Trophoblast cell (in vitro differentiated cells and primary cell): ENCODE measurements around the gene KLHL34.

Experiments used
- DNase-seq, 2 donors: peaks; one replicate each; pipeline ENCODE4 v3.0.0-alpha.2; 2016
- H2AFZ ChIP-seq: 2 replicates; pipeline ENCODE4 v1.6.1; 2013; ENCODE audit warnings: low read length, moderate library complexity, mild to moderate bottlenecking; ENCODE audit not compliant: insufficient read depth, poor library complexity
- H2AK5ac ChIP-seq: 2 replicates; pipeline ENCODE4 v1.6.1; 2013; ENCODE audit warnings: mild to moderate bottlenecking, low read length
- H2BK120ac ChIP-seq: 2 replicates; pipeline ENCODE4 v1.6.1; 2013; ENCODE audit warnings: low read length, mild to moderate bottlenecking, moderate library complexity; ENCODE audit not compliant: insufficient read depth, poor library complexity
- H2BK12ac ChIP-seq: 2 replicates; pipeline ENCODE4 v1.6.1; 2013; ENCODE audit warnings: mild to moderate bottlenecking, low read length, moderate library complexity
- H2BK5ac ChIP-seq: 2 replicates; pipeline ENCODE4 v1.6.1; 2013; ENCODE audit warnings: low read length, low read depth, moderate library complexity, mild to moderate bottlenecking; ENCODE audit not compliant: poor library complexity
- H3K14ac ChIP-seq: 2 replicates; pipeline ENCODE4 v1.6.1; 2013; ENCODE audit warnings: mild to moderate bottlenecking, low read length
- H3K18ac ChIP-seq: 2 replicates; pipeline ENCODE4 v1.6.1; 2013; ENCODE audit warnings: mild to moderate bottlenecking, low read length
- H3K23ac ChIP-seq: 2 replicates; pipeline ENCODE4 v1.6.1; 2013; ENCODE audit warnings: low read length
- H3K27ac ChIP-seq: 2 replicates; pipeline ENCODE4 v1.5.1; 2013; ENCODE audit warnings: low read depth, mild to moderate bottlenecking, inconsistent platforms, low read length, moderate library complexity
- H3K27me3 ChIP-seq: 2 replicates; pipeline ENCODE4 v1.6.1; 2013; ENCODE audit warnings: inconsistent platforms, mild to moderate bottlenecking, low read length, moderate library complexity; ENCODE audit not compliant: insufficient read depth
- H3K36me3 ChIP-seq, 2 experiments: 1 replicate in 1 of 2; 2 replicates in 1 of 2; pipeline ENCODE4 v1.6.1; 2013; ENCODE audit warnings: low read length in 2 of 2, mild to moderate bottlenecking in 2 of 2, moderate library complexity in 1 of 2; ENCODE audit not compliant: insufficient read depth in 2 of 2, control insufficient read depth in 1 of 2
- H3K4ac ChIP-seq: 2 replicates; pipeline ENCODE4 v1.6.1; 2013; ENCODE audit warnings: low read depth, mild to moderate bottlenecking, low read length, moderate library complexity
- H3K4me1 ChIP-seq, 2 experiments: 1 replicate in 1 of 2; 2 replicates in 1 of 2; pipeline ENCODE4 v1.6.1; 2013; ENCODE audit warnings: low read length in 2 of 2, mild to moderate bottlenecking in 2 of 2, moderate library complexity in 1 of 2; ENCODE audit not compliant: insufficient read depth in 2 of 2, control insufficient read depth in 1 of 2
- H3K4me2 ChIP-seq: 2 replicates; pipeline ENCODE4 v1.6.1; 2013; ENCODE audit warnings: inconsistent platforms, mild to moderate bottlenecking, low read length, moderate library complexity
- H3K4me3 ChIP-seq: 2 replicates; pipeline ENCODE4 v1.5.1; 2013; ENCODE audit warnings: mild to moderate bottlenecking, low read depth, low read length, inconsistent platforms
- H3K79me1 ChIP-seq: one replicate; pipeline ENCODE4 v1.6.1; 2013; ENCODE audit warnings: low read length
- H3K79me2 ChIP-seq: 2 replicates; pipeline ENCODE4 v1.6.1; 2013; ENCODE audit warnings: low read length, mild to moderate bottlenecking; ENCODE audit not compliant: control insufficient read depth, insufficient read depth, poor library complexity
- H3K9ac ChIP-seq: 2 replicates; pipeline ENCODE4 v1.6.1; 2013; ENCODE audit warnings: mild to moderate bottlenecking, low read length
- H3K9me3 ChIP-seq: 2 replicates; pipeline ENCODE4 v1.6.1; 2013; ENCODE audit warnings: low read depth, mild to moderate bottlenecking, control low read depth, inconsistent platforms, low read length; ENCODE audit not compliant: insufficient read depth
- H4K12ac ChIP-seq: 2 replicates; pipeline ENCODE4 v1.6.1; 2013; ENCODE audit warnings: low read depth, mild to moderate bottlenecking, low read length, moderate library complexity
- H4K8ac ChIP-seq: 2 replicates; pipeline ENCODE4 v1.6.1; 2013; ENCODE audit warnings: low read depth, mild to moderate bottlenecking, low read length, moderate library complexity
- H4K91ac ChIP-seq: one replicate; pipeline ENCODE4 v1.6.1; 2013; ENCODE audit warnings: low read depth, mild to moderate bottlenecking, low read length, moderate library complexity
- WGBS: extraction: QIAGEN DNeasy Blood & Tissue Kit; methylation state at CpG from one replicate; pipeline ENCODE4 v1.1.7; 2013; ENCODE audit warnings: missing lambda C conversion rate; ENCODE audit not compliant: insufficient read length, insufficient coverage; ENCODE audit errors: extremely low coverage; 5-methylcytosine and 5-hydroxymethylcytosine counted together

KLHL34 gene

DNA sequence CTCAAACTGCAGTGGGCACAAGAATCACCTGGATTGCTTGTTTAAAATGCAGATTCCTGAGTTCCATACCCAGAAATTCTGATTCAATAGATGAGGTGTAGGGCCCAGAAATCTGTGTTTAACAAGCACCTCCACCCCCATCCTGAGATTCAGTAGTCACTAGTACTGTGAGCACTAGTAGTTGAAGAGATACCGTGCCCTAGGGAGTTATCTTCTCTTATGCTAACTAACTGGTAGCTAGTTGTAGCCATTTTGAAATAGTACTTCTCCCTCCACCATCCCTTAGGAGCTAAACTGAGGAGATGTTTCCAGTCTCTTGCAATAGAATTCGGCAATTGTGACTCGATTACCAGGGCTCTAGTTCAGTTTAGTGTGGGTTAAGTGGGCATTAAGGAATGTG is 18.4 kb downstream of the KLHL34 start:
- Histone ChIP-seq H3K36me3 (no peaks in the 10 kb centered on the region), H3K4me1 (no peaks in the 10 kb centered on the region), H3K9ac (no peak overlapping the region), H3K79me1 (no peaks in the 10 kb centered on the region), H3K23ac (no peak overlapping the region), H2AFZ (no peak overlapping the region), H3K79me2 (no peaks in the 10 kb centered on the region), H4K91ac (no peak overlapping the region), H3K18ac (no peak overlapping the region), H3K4me2 (no peak overlapping the region), H3K4me3 (no peak overlapping the region), H3K27ac (no peak overlapping the region), H2BK5ac (no peak overlapping the region), H3K9me3 (no peaks in the 10 kb centered on the region), H2AK5ac (no peak overlapping the region), H3K27me3 (no peaks in the 10 kb centered on the region), H4K12ac (no peak overlapping the region), H2BK120ac (no peak overlapping the region), H3K4ac (no peak overlapping the region), H2BK12ac (no peak overlapping the region), H3K14ac (no peak overlapping the region), H4K8ac (no peak overlapping the region)
- no peak for DNase-seq
- WGBS, result no CpG with 5 or more reads among the region's 3 CpGs

DNA sequence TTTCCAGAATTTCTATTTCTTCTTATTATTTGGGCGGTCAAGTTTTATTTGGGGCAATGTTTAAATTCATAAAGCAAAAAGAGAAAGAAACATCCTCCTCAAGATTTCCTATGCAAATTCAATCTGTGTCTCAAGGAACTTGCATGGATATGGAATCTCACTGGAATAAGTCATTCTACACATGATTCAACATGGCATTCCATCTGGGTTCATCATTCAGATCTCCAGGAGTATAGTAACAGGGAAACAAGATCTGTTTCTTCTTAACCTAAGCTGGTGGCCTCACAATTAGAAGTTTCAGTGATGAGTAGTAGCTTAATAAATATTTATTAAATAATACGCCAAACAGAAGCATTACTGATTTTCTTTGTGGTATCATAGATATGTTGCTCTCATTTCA is 19.8 kb downstream of the KLHL34 start:
- no peak overlapping the region for H3K18ac ChIP-seq
- no peak overlapping the region for H2BK120ac ChIP-seq
- peak in 1 of 2 donors; percentile 25 for DNase-seq
- H4K12ac ChIP-seq, result no peak overlapping the region
- no peak overlapping the region for H3K27ac ChIP-seq
- H3K79me1 ChIP-seq, result no peaks in the 10 kb centered on the region
- H3K9me3 ChIP-seq, result no peaks in the 10 kb centered on the region
- no peak overlapping the region for H2BK12ac ChIP-seq
- H3K14ac ChIP-seq, result no peak overlapping the region
- no peak overlapping the region for H3K23ac ChIP-seq
- no peaks in the 10 kb centered on the region for H3K27me3 ChIP-seq
- H3K4me3 ChIP-seq, result no peak overlapping the region
- no peak overlapping the region for H4K8ac ChIP-seq
- no peaks in the 10 kb centered on the region for H3K4me1 ChIP-seq
- no peak overlapping the region for H3K4me2 ChIP-seq
- H3K9ac ChIP-seq, result no peak overlapping the region
- no peak overlapping the region for H4K91ac ChIP-seq
- whole genome bisulfite sequencing, result no CpG with 5 or more reads among the region's 2 CpGs
- H2BK5ac ChIP-seq, result no peak overlapping the region
- H2AK5ac ChIP-seq, result no peak overlapping the region
- no peak overlapping the region for H3K4ac ChIP-seq
- H3K36me3 ChIP-seq, result no peaks in the 10 kb centered on the region
- H2AFZ ChIP-seq, result no peak overlapping the region
- H3K79me2 ChIP-seq, result no peaks in the 10 kb centered on the region

DNA sequence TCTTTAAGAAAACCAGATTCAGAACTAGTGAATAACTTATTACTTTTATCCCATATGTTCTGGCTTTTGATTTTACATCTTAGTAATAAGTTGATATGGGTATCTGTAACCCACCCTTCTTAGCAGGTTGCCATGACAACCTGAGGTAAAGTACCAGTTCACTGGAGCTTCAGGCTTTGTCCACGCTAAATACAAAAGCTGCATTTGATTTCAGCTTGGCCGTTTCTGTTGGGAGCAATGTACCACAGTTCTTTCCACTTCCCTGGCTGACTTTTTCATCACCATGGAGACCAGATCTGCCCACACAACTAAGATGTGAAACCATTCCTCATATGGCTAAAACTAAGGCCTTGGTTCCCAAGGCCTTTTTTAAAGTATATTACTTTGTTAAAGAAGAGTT is 26.1 kb downstream of the KLHL34 start:
- H3K4me1 ChIP-seq, result no peaks in the 10 kb centered on the region
- H3K9me3 ChIP-seq, result no peaks in the 10 kb centered on the region
- H3K4ac ChIP-seq, result no peak overlapping the region
- H3K18ac ChIP-seq, result no peak overlapping the region
- H2BK12ac ChIP-seq, result no peak overlapping the region
- H3K14ac ChIP-seq, result no peak overlapping the region
- H2BK5ac ChIP-seq, result no peak overlapping the region
- no peak overlapping the region for H4K12ac ChIP-seq
- no peak overlapping the region for H2AFZ ChIP-seq
- WGBS, result no CpG with 5 or more reads among the region's 2 CpGs
- no peak overlapping the region for H4K91ac ChIP-seq
- no peaks in the 10 kb centered on the region for H3K27me3 ChIP-seq
- no peak overlapping the region for H3K4me2 ChIP-seq
- no peaks in the 10 kb centered on the region for H3K79me2 ChIP-seq
- H3K27ac ChIP-seq, result no peak overlapping the region
- no peak overlapping the region for H2AK5ac ChIP-seq
- H3K23ac ChIP-seq, result no peak overlapping the region
- H3K9ac ChIP-seq, result no peak overlapping the region
- DNase-seq, result no peak
- no peaks in the 10 kb centered on the region for H3K36me3 ChIP-seq
- H4K8ac ChIP-seq, result no peak overlapping the region
- no peak overlapping the region for H3K4me3 ChIP-seq
- no peak overlapping the region for H2BK120ac ChIP-seq
- H3K79me1 ChIP-seq, result no peaks in the 10 kb centered on the region

DNA sequence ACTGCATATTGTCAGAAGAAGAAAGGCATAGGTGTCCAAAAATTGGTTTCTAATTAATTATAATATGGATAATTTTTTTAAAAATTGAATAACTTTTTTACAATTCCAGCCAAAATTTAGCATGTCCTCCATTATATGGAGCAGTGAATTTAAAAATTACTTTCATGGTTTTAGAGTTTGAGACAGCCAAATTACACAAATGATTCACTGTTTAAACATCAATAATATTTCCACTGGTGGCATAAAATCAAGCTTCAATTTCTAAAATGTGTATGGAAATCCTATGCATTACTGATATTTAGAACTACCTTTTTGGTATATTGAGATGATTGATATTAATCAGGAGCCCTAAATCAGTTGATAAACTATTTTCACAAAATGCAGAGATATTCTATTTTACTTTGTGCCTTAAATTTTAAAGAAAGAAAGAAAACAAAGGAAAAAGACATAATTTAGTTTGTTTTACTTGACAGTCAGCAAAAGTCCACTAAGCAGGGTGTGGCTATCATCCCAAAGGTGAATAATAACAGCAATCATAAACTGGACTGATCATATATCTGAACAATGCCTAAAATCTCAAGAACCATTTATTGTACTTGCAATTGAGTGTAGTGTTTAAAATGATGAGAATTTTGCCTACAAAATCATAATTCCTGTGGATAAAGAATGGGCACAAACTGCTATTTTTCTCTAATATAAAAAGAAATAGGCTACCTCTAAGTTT is 34.2 kb downstream of the KLHL34 start:
- no peak overlapping the region for H2AK5ac ChIP-seq
- H3K4ac ChIP-seq, result no peak overlapping the region
- H4K12ac ChIP-seq, result no peak overlapping the region
- no peak overlapping the region for H3K9ac ChIP-seq
- H2AFZ ChIP-seq, result no peak overlapping the region
- no peak overlapping the region for H2BK12ac ChIP-seq
- no peak overlapping the region for H3K27ac ChIP-seq
- H3K18ac ChIP-seq, result no peak overlapping the region
- DNase-seq, result no peak
- no peak overlapping the region for H3K14ac ChIP-seq
- H3K9me3 ChIP-seq, result no peaks in the 10 kb centered on the region
- no peaks in the 10 kb centered on the region for H3K27me3 ChIP-seq
- no peak overlapping the region for H3K4me3 ChIP-seq
- H3K4me2 ChIP-seq, result no peak overlapping the region
- no peaks in the 10 kb centered on the region for H3K4me1 ChIP-seq
- H3K23ac ChIP-seq, result no peak overlapping the region
- H3K79me1 ChIP-seq, result no peaks in the 10 kb centered on the region
- no peak overlapping the region for H4K8ac ChIP-seq
- H2BK5ac ChIP-seq, result no peak overlapping the region
- no peak overlapping the region for H2BK120ac ChIP-seq
- no peaks in the 10 kb centered on the region for H3K36me3 ChIP-seq
- no peaks in the 10 kb centered on the region for H3K79me2 ChIP-seq
- no peak overlapping the region for H4K91ac ChIP-seq
